Activated CD4-positive, alpha-beta T cell treated with anti-CD3 and anti-CD28 coated beads, Interleukin-2, amount 10 ng/mL, durations not matched to agents 24 days and 14 days (primary cell): ENCODE data around the gene STRIP2. TPM values are rescaled to one million over a fixed set of nuclear protein-coding genes. Genes with fewer than 3 reads are reported as not detected.
A peak's percentile ranks its signal among the peaks of the same experiment; 100 is the strongest.
"Not testable (repeated sequence)": the region's sequence is repeated elsewhere in the genome, so short reads cannot be mapped to it uniquely, and the experiment has no call there.

Experiments used
- DNase-seq: peaks from one replicate; pipeline ENCODE4 v3.0.0; 2022
- H3K27ac Mint-ChIP-seq: one replicate; pipeline ENCODE4 v1.8.0; 2022; ENCODE audit warnings: mild to moderate bottlenecking, mixed read lengths
- H3K27me3 Mint-ChIP-seq: one replicate; pipeline ENCODE4 v1.8.0; 2022; ENCODE audit warnings: mixed read lengths
- H3K36me3 Mint-ChIP-seq: one replicate; pipeline ENCODE4 v1.8.0; 2022; ENCODE audit warnings: low read depth, mild to moderate bottlenecking, mixed read lengths
- H3K4me1 Mint-ChIP-seq: one replicate; pipeline ENCODE4 v1.8.0; 2021; ENCODE audit warnings: mixed read lengths
- H3K4me3 Mint-ChIP-seq: one replicate; pipeline ENCODE4 v1.8.0; 2022; ENCODE audit warnings: mild to moderate bottlenecking, moderate library complexity, mixed read lengths
- H3K9me3 Mint-ChIP-seq: one replicate; pipeline ENCODE4 v1.8.0; 2021; ENCODE audit warnings: mixed read lengths
- intact Hi-C: fragments of 100-400 bp; cut with micrococcal nuclease; formaldehyde crosslinking; loops from one replicate; pipeline ENCODE4 v1.15.1; 2023
- total RNA-seq: library from RNA; stranded (reverse); gene quantifications from 2 replicates; pipeline ENCODE4 v1.2.3, GENCODE V29; 2022

The STRIP2 gene
- total RNA-seq, 1 donor from 2014 or later: 86.6 TPM

- peaks cover 5% of the 10 kb centered on the region for H3K9me3 Mint-ChIP-seq
- DNase-seq: no peak
These were observed 32.8 kb upstream of the STRIP2 start for GRCh38 chr7:129401228-129401966.

GRCh38 chr7:129401967-129402860 lies 32.0 kb upstream of the STRIP2 start:
- peaks cover 5% of the 10 kb centered on the region for H3K9me3 Mint-ChIP-seq
- H3K4me3 Mint-ChIP-seq: no peak overlapping the region
- peaks cover 20% of the 10 kb centered on the region for H3K4me1 Mint-ChIP-seq
- peak; percentile 73 for DNase-seq
- no peaks in the 10 kb centered on the region for H3K27me3 Mint-ChIP-seq
- H3K27ac Mint-ChIP-seq: peak overlapping the region; percentile 6
- H3K36me3 Mint-ChIP-seq: peaks cover 15% of the 10 kb centered on the region
- intact Hi-C loops: loop anchor here (1.0 kb wide), 1 partner anchor 70 kb away; no protein-coding TSS in a partner anchor

More at GRCh38 chr7:129401228-129401966, 32.8 kb upstream of the STRIP2 start:
- Mint-ChIP-seq H3K36me3 (peaks cover 15% of the 10 kb centered on the region), H3K27ac (peak overlapping the region; percentile 45), H3K4me1 (peaks cover 20% of the 10 kb centered on the region), H3K27me3 (no peaks in the 10 kb centered on the region), H3K4me3 (no peak overlapping the region)
- intact Hi-C loops: no loop called here

GRCh38 chr7:129405527-129405926 lies 28.7 kb upstream of the STRIP2 start:
- H3K4me1 Mint-ChIP-seq: peaks cover 20% of the 10 kb centered on the region
- no peaks in the 10 kb centered on the region for H3K27me3 Mint-ChIP-seq
- intact Hi-C loops: loop anchor here (1.0 to 2.0 kb wide), 3 partner anchors 29 to 37 kb away; partner anchors contain the start of gene STRIP2
- H3K27ac Mint-ChIP-seq: peak overlapping the region; percentile 56
- peaks cover 5% of the 10 kb centered on the region for H3K9me3 Mint-ChIP-seq
- DNase-seq: no peak
- H3K36me3 Mint-ChIP-seq: peaks cover 27% of the 10 kb centered on the region
- H3K4me3 Mint-ChIP-seq: no peak overlapping the region

- peaks cover 46% of the 10 kb centered on the region for H3K36me3 Mint-ChIP-seq
- not testable (repeated sequence) for H3K4me3 Mint-ChIP-seq
These were observed 24.0 kb upstream of the STRIP2 start for GRCh38 chr7:129410238-129410637.

GRCh38 chr7:129412501-129412900 lies 21.7 kb upstream of the STRIP2 start:
- no peak for DNase-seq
- Mint-ChIP-seq H3K36me3 (peaks cover 42% of the 10 kb centered on the region), H3K4me3 (no peak overlapping the region), H3K4me1 (peaks cover 2% of the 10 kb centered on the region), H3K9me3 (peaks cover 4% of the 10 kb centered on the region), H3K27ac (no peak overlapping the region), H3K27me3 (no peaks in the 10 kb centered on the region)
- intact Hi-C loops: no loop called here

More at GRCh38 chr7:129410238-129410637, 24.0 kb upstream of the STRIP2 start:
- intact Hi-C loops, DNase-seq, H3K9me3 Mint-ChIP-seq, H3K4me1 Mint-ChIP-seq, H3K27ac Mint-ChIP-seq, H3K27me3 Mint-ChIP-seq: not testable (repeated sequence)

- Mint-ChIP-seq H3K27ac (no peak overlapping the region), H3K4me1 (peaks cover 2% of the 10 kb centered on the region), H3K27me3 (no peaks in the 10 kb centered on the region), H3K9me3 (peaks cover 4% of the 10 kb centered on the region), H3K4me3 (no peak overlapping the region), H3K36me3 (peaks cover 20% of the 10 kb centered on the region)
- intact Hi-C loops: no loop called here
- no peak for DNase-seq
These were observed 17.2 kb upstream of the STRIP2 start for GRCh38 chr7:129417073-129417472.

GRCh38 chr7:129421717-129422250 lies 12.4 kb upstream of the STRIP2 start:
- no peak for DNase-seq
- no peak overlapping the region for H3K27ac Mint-ChIP-seq
- no peaks in the 10 kb centered on the region for H3K27me3 Mint-ChIP-seq
- H3K9me3 Mint-ChIP-seq: no peaks in the 10 kb centered on the region
- H3K4me1 Mint-ChIP-seq: peaks cover 3% of the 10 kb centered on the region
- no peak overlapping the region for H3K4me3 Mint-ChIP-seq
- intact Hi-C loops: loop anchor here (1.0 kb wide), 1 partner anchor 12 kb away; no protein-coding TSS in a partner anchor
- peaks cover 16% of the 10 kb centered on the region for H3K36me3 Mint-ChIP-seq

GRCh38 chr7:129422727-129423126 lies 11.5 kb upstream of the STRIP2 start:
- peaks cover 3% of the 10 kb centered on the region for H3K4me1 Mint-ChIP-seq
- no peak overlapping the region for H3K4me3 Mint-ChIP-seq
- no peak for DNase-seq
- no peak overlapping the region for H3K27ac Mint-ChIP-seq
- peaks cover 16% of the 10 kb centered on the region for H3K36me3 Mint-ChIP-seq
- H3K27me3 Mint-ChIP-seq: no peaks in the 10 kb centered on the region
- intact Hi-C loops: no loop called here
- no peaks in the 10 kb centered on the region for H3K9me3 Mint-ChIP-seq

GRCh38 chr7:129423700-129424410 lies 10.4 kb upstream of the STRIP2 start:
- no peaks in the 10 kb centered on the region for H3K27me3 Mint-ChIP-seq
- no peak overlapping the region for H3K4me3 Mint-ChIP-seq
- no peak for DNase-seq
- peaks cover 21% of the 10 kb centered on the region for H3K36me3 Mint-ChIP-seq
- intact Hi-C loops: no loop called here
- H3K9me3 Mint-ChIP-seq: no peaks in the 10 kb centered on the region
- H3K4me1 Mint-ChIP-seq: peaks cover 6% of the 10 kb centered on the region
- H3K27ac Mint-ChIP-seq: no peak overlapping the region

- H3K27me3 Mint-ChIP-seq: no peaks in the 10 kb centered on the region
- peaks cover 19% of the 10 kb centered on the region for H3K36me3 Mint-ChIP-seq
- peaks cover 6% of the 10 kb centered on the region for H3K4me1 Mint-ChIP-seq
- no peak for DNase-seq
- H3K27ac Mint-ChIP-seq: no peak overlapping the region
- H3K4me3 Mint-ChIP-seq: no peak overlapping the region
- no peaks in the 10 kb centered on the region for H3K9me3 Mint-ChIP-seq
- intact Hi-C loops: no loop called here
These were observed 7.8 kb upstream of the STRIP2 start for GRCh38 chr7:129426482-129426881.

GRCh38 chr7:129427526-129428045 lies 6.6 kb upstream of the STRIP2 start:
- no peak overlapping the region for H3K4me3 Mint-ChIP-seq
- H3K27me3 Mint-ChIP-seq: peaks cover under 1% of the 10 kb centered on the region
- intact Hi-C loops: no loop called here
- no peak for DNase-seq
- H3K4me1 Mint-ChIP-seq: peaks cover 6% of the 10 kb centered on the region
- H3K9me3 Mint-ChIP-seq: no peaks in the 10 kb centered on the region
- peaks cover 19% of the 10 kb centered on the region for H3K36me3 Mint-ChIP-seq
- H3K27ac Mint-ChIP-seq: no peak overlapping the region

GRCh38 chr7:129431911-129432643 lies 2.2 kb upstream of the STRIP2 start:
- Mint-ChIP-seq H3K27me3 (peaks cover 6% of the 10 kb centered on the region), H3K4me3 (no peak overlapping the region), H3K4me1 (peaks cover 29% of the 10 kb centered on the region), H3K27ac (no peak overlapping the region), H3K9me3 (no peaks in the 10 kb centered on the region), H3K36me3 (peaks cover 23% of the 10 kb centered on the region)
- DNase-seq: no peak
- intact Hi-C loops: loop anchor here (10.0 kb wide), 1 partner anchor 1577 kb away; no protein-coding TSS in a partner anchor
